Measurements from ENCODE around the gene CPAMD8. TPM values are rescaled to one million over a fixed set of nuclear protein-coding genes. Genes with fewer than 3 reads are reported as not detected.
"Not testable (repeated sequence)": the region's sequence is repeated elsewhere in the genome, so short reads cannot be mapped to it uniquely, and the experiment has no call there.

Gene CPAMD8
- polyA plus RNA-seq, 3 donors: 43.6 to 53.0 (median 44.0) TPM

GRCh38 chr19:16875584-16876555 lies 150.7 kb downstream of the CPAMD8 start:
- DNase-seq: no peak

DNA sequence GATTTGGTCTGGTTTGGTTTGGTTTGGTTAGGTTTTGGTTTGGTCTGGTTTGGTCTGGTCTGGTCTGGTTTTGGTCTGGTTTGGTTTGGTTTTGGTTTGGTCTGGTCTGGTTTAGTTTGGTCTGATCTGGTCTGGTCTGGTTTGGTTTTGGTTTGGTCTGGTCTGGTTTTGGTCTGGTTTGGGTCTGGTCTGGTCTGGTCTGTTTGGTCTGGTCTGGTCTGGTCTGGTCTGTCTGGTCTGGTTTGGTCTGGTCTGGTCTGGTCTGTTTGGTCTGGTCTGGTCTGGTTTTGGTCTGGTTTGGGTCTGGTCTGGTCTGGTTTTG lies 151.7 kb downstream of the CPAMD8 start:
- DNase-seq: not testable (repeated sequence)

- no peak for DNase-seq
Observed at GRCh38 chr19:16874250-16874977, 152.2 kb downstream of the CPAMD8 start.

- DNase-seq: no peak
Observed at GRCh38 chr19:16873594-16873993, 153.0 kb downstream of the CPAMD8 start.

- DNase-seq: no peak
Observed at GRCh38 chr19:16872728-16873127, 153.9 kb downstream of the CPAMD8 start.

GRCh38 chr19:16871871-16872270 lies 154.7 kb downstream of the CPAMD8 start:
- DNase-seq: no peak

- DNase-seq: no peak
Observed at GRCh38 chr19:16869331-16869972, 157.2 kb downstream of the CPAMD8 start.

GRCh38 chr19:16868423-16869130 lies 158.0 kb downstream of the CPAMD8 start:
- DNase-seq: no peak

DNA sequence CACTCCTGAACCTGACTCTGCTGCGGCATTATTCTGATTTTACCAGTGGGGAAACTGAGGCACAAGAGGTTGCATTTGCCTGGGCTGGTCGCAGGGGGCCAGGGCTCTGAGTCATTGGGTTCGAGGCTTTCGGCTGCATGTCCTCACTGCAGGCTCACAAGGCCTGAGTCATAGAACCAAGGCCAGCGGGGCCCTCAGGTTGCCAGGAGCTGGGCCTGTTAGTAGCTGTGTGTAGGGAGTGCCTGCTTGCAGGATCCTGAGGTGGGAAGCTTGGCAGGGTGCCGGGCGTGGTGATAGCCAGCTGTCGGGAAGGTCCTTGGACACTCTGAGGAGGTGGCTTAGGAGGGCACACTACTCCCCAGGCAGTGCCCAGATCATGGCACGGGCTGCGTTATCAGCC lies 159.4 kb downstream of the CPAMD8 start:
- DNase-seq: no peak

- no peak for DNase-seq
Observed at GRCh38 chr19:16862826-16863415, 163.7 kb downstream of the CPAMD8 start.

DNA sequence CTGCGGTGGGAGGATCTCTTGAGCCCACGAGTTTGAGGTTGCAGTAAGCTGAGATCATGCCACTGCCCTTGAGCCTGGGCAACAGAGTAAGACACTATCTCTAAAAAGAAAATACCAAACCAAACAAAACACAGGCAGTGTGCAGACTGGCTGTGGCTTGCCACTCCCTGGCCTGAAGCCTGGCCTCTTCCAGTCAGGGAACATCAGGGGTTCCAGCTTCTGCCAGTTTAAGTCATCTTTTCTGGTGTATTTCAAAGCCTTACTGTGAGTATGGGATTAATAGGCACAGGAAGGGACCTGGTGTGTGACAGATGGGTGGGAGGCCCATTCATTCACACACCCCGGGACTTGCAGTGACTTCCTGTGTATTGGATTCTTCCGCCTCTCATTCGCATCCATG lies 164.8 kb downstream of the CPAMD8 start:
- no peak for DNase-seq

GRCh38 chr19:16861011-16861410 lies 165.6 kb downstream of the CPAMD8 start:
- no peak for DNase-seq

DNA sequence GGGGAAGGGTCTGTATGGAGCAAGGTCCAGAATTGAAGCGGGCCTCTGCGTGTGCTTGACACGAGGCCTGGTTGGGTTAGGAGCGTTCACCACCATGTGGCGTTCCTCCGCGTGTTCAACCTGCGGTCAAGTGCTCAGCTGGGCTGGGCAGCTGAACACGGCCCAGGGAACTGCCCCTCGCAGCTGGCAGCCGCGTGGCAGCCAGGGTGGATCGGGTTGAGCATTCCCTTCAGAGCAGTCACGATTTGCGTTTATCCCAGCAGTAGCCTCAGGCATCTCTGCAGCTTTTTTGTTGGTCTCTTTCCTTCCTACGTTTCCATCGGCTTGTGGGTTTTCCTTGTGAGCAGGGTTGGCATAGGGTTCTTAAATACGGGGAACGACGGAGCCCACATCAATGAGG lies 166.5 kb downstream of the CPAMD8 start:
- no peak for DNase-seq

- DNase-seq: no peak
Observed at GRCh38 chr19:16859626-16860025, 167.0 kb downstream of the CPAMD8 start.

DNA sequence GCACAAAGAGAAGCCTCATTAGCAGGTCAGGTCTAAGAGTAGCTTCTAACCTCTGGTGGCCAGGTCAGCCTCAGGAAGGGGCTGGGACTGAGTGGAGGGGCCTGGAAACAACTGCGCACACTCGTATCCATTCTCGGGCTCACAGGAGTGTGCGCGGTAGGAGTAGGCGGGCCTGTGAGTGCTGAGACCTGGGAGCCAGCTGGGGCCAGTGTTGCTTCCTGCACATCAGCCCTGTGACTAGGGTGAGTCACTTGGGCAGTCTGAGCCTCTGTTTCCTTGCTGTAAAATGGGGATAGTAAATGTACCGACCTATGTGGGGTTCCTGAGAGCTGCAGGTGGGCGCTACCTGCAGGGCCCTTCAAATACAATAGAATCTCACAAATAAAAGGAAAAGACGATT lies 170.5 kb downstream of the CPAMD8 start:
- no peak for DNase-seq

DNA sequence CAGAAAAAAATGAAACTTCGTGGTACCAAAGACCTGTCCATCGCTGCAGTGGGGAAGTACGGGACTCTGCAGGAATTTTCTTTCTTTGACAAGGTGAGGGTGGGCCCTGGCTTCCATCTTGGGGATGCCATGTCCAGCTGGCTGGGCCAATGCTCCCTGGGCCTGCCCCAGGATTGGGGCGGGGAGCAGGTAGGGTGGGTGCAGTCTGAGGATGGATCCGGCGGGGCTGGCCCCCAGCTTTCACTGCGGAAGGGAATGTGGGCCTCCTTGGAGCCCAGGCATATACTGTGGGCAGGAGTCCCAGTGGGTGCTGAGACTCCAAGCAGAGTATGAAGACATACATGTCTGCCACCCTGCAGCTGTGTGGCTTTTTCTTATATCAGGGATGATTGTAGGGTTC lies 173.5 kb downstream of the CPAMD8 start:
- no peak for DNase-seq

DNA sequence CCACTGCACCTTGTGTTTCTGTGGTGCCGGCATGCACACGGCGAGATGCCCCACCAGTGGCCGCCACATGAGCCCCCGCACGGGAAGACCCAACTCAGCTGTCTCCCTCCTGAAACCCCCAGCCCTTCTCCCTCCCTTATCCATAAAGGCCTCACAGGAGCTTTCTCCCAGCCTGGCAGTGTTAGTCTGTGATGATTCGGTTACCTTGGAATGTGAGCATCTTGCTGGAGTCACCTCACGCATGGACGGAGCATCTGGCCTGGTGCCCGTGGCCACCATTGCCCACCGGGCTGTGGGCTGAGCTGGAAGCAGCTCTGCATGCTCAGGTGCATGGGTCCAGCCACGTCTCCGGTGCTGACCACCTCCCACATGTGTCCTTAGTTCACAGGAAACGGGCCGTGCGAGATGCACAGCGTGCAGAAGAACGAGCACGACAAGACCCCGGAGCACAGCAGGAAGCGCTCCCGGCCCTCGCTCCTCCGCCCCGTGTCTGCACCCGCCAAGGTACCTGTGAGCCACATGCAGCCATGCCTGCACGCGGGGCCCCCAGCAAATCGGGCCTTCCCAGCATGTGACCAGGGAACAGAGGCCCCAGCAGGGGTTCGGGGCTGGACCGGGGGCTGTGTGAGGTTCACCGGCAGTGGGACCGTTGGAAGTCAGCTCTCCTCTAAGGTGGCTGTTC lies 175.4 kb downstream of the CPAMD8 start:
- DNase-seq: no peak

- DNase-seq: no peak
Observed at GRCh38 chr19:16850133-16850532, 176.5 kb downstream of the CPAMD8 start.

DNA sequence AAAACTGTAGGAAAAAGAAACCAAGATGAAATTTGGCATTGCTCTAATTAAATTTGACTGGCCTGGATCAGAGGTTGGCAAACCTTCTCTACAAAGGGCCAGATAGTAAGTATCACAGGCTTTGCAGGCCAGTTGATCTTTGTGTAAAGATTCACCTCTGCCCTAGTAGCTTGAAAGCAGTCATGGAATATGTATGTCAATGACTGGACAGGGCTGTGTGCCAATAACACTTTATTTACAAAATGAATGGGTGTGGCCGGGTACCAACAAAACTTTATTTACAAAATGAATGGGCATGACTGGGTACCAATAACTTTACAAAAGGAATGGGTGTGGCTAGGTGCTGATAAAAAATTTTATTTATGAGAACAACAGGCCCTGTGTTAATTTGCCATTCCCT lies 177.4 kb downstream of the CPAMD8 start:
- no peak for DNase-seq

GRCh38 chr19:16847430-16847829 lies 179.2 kb downstream of the CPAMD8 start:
- DNase-seq: no peak

- no peak for DNase-seq
Observed at GRCh38 chr19:16846901-16847300, 179.7 kb downstream of the CPAMD8 start.

All from renal pelvis (tissue), 4 donors.